Fibroblast of skin of right biceps (primary cell): ENCODE measurements around the gene FBXO36.
"Not testable (repeated sequence)": the region's sequence is repeated elsewhere in the genome, so short reads cannot be mapped to it uniquely, and the experiment has no call there.

ENCODE experiments used
- DNase-seq: peaks from one replicate; pipeline ENCODE4 v3.0.0-alpha.2; 2013

Gene FBXO36

GRCh38 chr2:229922449-229923386 lies at the start of gene FBXO36:
Gene FBXO36, plus strand, starts transcription at chr2:229922503. Its CDS starts 11 bp downstream, at chr2:229922514.
- peak; percentile 64 for DNase-seq

GRCh38 chr2:229873123-229873581 lies 49.2 kb upstream of the FBXO36 start:
- DNase-seq, result no peak

DNA sequence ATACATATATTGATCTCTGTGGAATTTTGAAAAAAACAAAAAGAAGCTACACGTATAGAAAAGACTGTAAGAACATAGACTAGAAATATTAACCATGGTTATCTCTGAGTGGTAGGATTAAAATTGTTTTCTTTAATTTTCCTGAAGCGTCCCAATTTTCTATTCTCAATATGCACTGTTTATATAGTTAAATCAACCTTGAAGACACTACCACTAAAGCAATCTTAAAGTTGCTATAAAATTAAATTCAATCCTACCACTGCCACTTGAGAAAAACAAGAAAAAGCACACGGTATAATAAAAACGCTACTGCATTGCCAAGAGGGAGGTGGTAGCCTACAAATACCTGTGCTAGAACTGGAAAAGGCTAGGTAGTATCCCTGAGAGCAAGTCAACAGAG lies 47.7 kb upstream of the FBXO36 start:
- no peak for DNase-seq

DNA sequence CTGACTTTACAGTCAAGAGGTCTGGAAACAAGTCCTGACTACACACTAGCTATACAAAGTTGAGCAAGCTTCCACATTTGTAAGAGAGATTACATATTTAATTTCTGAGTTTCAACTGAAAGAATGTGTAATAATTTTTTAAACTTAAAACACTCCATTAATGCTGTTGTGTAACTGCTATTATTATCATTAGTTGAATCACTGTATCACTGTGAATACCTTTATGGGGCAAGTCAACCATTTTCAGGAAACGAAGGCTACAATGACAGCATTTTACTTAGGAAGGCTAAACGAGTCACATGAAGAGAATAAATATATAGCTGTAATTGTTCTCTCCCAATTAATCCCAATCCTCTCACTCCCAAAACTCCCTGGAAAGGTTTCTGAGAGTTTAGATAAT lies 46.8 kb upstream of the FBXO36 start:
- DNase-seq, result no peak

GRCh38 chr2:229879191-229879950 lies 42.9 kb upstream of the FBXO36 start:
- no peak for DNase-seq

GRCh38 chr2:229880892-229881586 lies 41.3 kb upstream of the FBXO36 start:
- no peak for DNase-seq

- no peak for DNase-seq
Observed at GRCh38 chr2:229882583-229882982, 39.7 kb upstream of the FBXO36 start.

DNA sequence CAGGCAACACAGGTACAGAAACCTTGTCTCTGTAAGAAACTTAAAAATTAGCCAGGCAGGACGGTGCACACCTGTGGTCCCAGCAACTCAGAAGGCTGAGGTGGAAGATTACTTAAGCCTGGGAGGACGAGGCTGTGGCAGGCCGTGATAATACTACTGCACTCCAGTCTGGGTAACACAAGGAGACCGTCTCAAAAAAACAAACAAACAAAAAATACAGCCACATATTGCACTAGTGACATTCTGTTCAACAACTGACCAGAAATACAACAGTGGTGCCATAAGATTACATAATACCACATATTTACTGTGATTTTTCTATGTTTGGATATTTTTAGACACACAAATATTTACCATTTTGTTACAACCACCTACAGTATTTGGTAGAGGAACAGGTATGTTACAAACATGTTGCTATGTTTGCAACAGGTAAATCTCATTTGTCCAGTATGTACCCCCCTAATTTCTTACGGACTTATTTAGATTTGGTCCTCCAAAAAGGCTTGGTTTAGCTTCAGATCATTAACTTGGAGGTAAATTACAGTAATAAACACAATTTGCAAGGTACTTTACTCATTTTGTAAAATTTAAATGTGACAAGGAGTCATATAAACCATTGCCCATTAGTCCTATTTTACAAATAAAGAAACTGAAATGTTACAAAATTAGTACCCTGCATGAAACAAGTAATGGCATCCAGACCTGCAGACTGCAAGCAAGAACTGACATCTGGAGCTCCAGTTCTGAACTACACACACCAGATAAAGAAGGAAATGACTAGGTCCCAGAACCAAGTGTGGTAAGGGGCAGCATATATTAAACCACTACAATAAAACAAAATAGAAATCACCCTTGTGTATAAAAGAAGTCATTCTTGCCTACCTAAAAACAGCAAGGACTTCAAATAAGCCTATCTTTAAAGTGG lies 37.3 kb upstream of the FBXO36 start:
- DNase-seq, result no peak

DNA sequence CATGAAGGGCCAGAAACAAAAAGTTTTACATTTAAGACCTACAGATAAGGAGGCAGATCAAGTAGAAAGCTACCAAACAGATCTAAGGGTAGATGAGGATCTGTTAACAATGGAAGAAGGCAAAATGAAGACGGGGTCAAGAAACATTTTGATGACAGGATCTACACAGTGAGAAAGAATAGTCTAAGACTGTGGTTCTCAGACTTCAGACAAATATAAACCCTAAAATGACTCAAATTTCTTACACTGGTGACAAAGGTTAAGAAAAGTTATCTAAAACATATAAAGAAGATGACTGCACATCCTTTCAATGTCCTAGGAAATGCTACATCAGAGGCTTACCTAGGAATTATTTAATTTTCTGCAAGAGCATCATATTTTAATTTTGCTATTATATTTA lies 34.9 kb upstream of the FBXO36 start:
- DNase-seq, result no peak

GRCh38 chr2:229888031-229888430 lies 34.3 kb upstream of the FBXO36 start:
- DNase-seq, result no peak

GRCh38 chr2:229889023-229889422 lies 33.3 kb upstream of the FBXO36 start:
- no peak for DNase-seq

DNA sequence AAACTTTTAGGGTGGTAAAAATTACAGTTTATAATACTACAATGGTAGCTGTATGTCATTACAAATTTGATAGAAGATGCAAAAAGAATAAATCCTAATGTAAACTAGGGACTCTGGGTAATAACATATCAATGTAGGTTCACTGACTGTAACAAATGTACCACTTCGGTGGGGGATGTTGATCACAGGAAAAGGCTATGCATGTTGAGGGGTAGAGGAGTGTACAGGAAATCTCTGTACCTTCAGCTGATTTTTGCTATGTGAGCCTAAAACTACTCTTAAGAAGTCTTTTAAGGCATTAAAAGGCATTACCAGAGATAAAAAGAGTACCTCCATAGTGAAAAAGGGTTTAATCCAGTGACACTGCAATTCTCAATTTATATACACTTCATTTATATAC lies 25.4 kb upstream of the FBXO36 start:
- DNase-seq, result no peak

- no peak for DNase-seq
Observed at GRCh38 chr2:229899604-229900003, 22.7 kb upstream of the FBXO36 start.

DNA sequence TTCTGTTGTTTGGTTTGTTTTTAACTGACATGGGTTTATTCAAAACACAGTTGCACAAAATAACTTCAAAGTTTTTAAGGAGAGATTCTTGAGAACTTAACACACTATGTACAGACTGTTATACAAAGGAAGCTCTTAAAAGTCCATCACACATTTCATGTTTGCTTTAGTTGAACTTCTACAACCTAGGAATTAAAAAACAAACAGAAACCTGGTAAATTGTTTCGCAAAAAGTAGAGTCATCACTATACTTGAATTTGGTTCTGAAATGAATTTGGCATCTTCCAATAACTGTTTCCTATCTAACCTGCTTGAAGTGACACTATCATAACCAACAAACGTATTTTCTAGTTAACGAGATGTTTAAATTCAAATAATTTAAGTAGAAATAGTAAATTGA lies 22.3 kb upstream of the FBXO36 start:
- DNase-seq, result no peak

DNA sequence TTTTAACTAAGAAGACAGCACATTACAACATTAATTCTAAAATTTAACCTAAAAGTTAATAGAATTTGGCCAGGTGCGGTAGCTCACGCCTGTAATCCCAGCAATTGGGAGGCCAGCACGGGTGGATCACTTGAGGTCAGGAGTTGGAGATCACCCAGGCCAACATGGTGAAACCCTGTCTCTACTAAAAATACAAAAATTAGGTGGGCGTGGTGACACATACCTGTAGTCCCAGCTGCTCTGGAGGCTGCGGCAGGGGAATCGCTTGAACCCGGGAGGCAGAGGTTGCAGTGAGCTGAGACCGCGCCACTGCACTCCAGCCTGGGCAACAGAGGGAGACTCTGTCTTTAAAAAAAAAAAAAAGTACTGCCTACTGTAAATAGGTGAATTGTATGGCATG lies 21.8 kb upstream of the FBXO36 start:
- not testable (repeated sequence) for DNase-seq

- peak; percentile 89 for DNase-seq
Observed at GRCh38 chr2:229901819-229902218, 20.5 kb upstream of the FBXO36 start.

DNA sequence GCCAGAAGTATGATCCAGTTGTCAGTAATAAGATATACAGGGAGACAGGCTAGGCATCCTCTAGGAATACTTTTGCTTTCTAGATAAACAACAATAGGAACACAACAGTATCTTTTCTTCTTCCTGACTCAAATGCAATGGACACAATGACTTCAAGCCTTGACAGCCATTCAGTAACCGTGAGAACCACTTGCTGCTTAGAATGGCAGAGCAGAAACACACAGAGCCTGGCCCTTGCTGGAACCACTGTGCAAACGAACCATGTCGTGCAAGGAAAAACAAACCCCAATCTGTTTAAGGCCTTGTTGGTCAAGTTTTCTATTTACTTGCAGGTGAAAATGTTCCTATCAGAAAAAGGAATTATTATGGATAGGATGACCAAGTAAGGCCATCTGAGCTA lies 19.3 kb upstream of the FBXO36 start:
- no peak for DNase-seq

- no peak for DNase-seq
Observed at GRCh38 chr2:229905601-229906000, 16.7 kb upstream of the FBXO36 start.

GRCh38 chr2:229909090-229909489 lies 13.2 kb upstream of the FBXO36 start:
- DNase-seq, result peak; percentile 19

DNA sequence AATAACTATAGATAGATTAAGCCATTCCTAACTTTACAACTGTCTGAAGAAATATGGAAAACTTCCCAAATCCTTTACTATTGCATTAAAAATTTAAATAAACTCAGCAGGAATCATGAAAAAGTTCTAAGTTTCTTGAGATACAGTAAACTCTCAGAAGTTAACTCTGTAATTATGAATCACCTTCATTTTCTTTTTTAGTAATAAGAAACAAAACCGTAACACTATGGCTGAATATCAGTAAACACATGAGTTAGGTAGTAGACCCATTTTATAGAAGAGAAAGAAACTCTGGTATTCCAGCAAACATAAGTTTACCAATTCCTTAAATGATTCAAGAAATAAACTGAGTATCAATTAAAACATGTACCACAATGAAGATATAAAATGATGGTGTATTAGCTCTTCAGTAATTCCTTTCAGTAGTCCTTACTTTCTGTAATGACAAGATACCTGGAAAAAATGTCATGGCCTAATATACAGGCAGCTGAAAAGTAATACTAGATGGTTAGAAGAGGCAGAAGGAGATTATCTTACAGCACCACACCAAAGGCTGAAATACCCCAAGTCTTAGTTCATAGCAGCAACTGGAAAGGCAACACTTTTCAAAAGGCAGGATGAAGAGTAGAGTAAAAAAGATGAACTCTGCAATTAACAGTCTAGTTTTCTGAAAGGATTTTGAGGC lies 12.0 kb upstream of the FBXO36 start:
- no peak for DNase-seq

DNA sequence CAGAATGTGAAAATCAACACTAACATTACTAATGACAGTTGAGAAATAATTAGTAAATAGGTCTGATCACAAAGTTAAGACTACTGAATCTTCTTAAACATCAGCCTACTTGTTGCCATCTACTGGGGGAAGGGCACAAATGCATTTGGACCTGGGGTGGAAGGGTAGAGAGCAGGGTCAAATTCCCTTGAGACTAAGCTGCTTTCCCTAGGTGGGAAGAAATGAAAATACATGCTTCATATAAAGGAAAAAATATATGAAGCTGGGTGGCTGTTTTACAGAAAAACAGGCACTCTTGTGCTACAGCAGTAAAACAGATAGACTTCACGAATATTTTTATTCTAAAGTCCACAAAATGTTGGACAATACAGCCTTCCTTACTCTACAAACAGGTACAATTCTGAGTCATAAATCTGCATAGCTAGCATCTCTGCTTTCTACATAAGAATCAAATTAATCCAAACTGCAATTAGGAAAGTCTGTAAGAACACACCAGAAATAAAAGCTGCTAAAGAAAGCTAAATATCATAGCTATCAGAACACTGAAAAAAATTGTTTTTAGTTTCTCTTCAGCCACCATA lies 11.4 kb upstream of the FBXO36 start:
- peak; percentile 12 for DNase-seq
